ENCODE results near the gene CLDN11.

CLDN11 gene

GRCh38 chr3:170428095-170428494 is 9.4 kb downstream of the CLDN11 start:
- DNase-seq = no peak

DNA sequence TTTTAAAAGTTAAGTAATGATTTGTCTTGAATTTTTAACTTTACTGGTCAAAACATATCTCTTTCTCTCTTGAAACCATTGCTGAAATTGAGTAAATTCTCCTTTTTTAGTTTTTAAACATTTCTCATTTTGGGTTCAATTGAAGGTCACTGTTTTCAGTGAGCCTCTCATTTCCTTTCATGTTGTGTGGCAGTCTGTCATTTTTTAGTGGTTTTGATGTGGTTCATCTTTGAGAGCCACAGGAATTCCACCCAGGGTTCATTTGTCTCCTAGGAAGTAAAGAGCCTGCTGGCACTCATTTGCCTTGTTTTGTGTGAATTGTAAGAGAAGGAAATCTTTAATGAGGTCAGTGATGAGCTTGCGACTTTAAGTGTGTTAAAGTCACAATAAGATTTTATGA is 10.4 kb downstream of the CLDN11 start:
- DNase-seq = no peak

- no peak for DNase-seq
Observed at GRCh38 chr3:170431054-170431453, 12.4 kb downstream of the CLDN11 start.

DNA sequence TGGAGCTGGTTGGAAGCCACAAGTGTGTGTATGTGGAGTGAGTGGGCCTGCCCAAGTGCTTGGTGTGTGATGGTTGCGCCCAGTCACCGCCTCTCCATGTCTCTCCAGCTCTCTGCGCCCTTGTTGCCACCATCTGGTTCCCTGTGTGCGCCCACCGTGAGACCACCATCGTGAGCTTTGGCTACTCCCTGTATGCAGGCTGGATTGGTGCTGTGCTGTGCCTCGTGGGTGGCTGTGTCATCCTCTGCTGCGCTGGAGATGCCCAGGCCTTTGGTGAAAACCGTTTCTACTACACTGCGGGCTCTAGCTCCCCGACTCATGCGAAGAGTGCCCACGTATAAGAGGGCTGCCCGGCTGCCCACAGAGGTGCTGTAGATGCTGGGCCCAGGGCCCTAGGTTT is 13.7 kb downstream of the CLDN11 start:
- DNase-seq = no peak

GRCh38 chr3:170436697-170437096 is 18.0 kb downstream of the CLDN11 start:
- no peak for DNase-seq

- DNase-seq = no peak
Observed at GRCh38 chr3:170437176-170437575, 18.5 kb downstream of the CLDN11 start.

- DNase-seq = no peak
Observed at GRCh38 chr3:170437696-170438407, 19.2 kb downstream of the CLDN11 start.

DNA sequence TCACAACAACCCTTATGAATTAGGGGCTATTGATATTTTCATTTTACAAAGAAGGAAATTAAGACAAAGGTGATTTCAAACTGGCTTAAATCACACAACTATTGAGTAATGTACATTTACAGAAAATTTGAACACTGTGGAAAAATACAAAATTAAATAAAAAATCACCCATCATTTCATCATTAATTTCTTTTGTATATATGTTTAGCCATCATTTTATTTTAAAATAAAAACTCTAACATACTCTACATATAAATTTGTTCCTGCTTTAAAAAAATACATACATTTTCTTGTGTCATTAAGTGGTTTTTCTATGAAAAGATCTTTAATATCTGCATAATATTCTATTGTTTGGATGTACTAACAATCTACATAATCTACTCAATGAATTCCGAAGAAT is 20.2 kb downstream of the CLDN11 start:
- no peak for DNase-seq

- DNase-seq = no peak
Observed at GRCh38 chr3:170440344-170440743, 21.7 kb downstream of the CLDN11 start.

GRCh38 chr3:170441412-170441811 is 22.7 kb downstream of the CLDN11 start:
- DNase-seq = no peak

DNA sequence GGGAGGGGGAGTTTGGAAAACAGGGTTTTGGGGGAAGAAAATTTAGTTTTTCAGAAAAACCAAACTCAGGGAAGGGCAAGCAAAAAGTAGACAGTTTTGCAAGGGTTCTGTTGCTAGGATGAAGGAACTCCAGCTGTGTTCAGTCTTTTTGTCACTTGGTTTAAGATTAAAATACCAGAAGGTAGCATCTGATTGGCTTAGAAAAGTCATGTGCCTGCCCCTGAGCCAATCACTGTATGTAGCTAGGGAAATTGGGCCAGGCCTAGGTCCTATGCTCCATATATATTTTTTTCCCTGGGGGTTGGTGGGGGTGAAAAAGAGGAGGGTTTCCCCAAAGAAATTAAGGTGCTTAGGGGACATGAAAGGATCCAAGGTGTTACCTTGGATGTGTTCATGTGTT is 24.3 kb downstream of the CLDN11 start:
- DNase-seq = no peak

- DNase-seq = no peak
Observed at GRCh38 chr3:170443457-170443856, 24.8 kb downstream of the CLDN11 start.

GRCh38 chr3:170448584-170448983 is 29.9 kb downstream of the CLDN11 start:
- DNase-seq = no peak

- DNase-seq = no peak
Observed at GRCh38 chr3:170450039-170450438, 31.4 kb downstream of the CLDN11 start.

DNA sequence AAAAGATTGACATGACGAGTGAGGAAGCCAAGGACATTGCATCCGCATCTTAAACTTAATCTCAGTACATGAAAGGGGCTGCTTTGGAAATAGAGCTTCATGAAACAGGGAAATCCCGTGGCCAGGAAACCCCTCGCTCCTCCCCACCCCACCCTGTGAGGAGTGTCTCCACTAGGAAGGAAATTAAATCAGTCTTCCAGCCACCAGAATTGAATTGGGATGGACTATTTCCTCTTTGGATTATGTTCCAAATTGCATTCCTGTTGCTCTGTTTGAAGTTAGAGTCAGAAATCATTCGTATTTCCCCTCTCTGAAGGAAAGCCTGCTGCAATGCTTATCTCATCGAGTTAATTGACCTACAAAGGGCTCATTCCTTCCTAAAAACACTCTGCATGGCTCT is 35.8 kb downstream of the CLDN11 start:
- no peak for DNase-seq

DNA sequence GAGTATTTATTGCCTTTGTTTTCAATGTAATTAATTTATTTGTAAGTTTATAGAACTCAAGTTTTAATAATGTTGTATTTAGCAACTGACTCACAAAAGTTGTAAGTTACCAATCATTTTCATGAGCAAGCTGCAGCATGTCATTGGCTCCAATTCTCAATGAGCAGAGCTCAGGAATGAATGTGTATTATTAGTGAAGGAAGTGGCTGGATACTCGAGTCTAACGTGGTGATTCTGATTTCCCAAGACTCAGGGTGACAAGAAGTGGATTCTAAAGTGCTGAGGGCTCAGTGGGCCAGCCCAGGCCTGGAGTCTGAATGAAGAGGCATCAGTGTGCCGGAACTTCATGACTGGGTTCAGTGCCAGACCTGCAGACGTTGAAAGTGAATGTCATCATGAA is 39.6 kb downstream of the CLDN11 start:
- no peak for DNase-seq

DNA sequence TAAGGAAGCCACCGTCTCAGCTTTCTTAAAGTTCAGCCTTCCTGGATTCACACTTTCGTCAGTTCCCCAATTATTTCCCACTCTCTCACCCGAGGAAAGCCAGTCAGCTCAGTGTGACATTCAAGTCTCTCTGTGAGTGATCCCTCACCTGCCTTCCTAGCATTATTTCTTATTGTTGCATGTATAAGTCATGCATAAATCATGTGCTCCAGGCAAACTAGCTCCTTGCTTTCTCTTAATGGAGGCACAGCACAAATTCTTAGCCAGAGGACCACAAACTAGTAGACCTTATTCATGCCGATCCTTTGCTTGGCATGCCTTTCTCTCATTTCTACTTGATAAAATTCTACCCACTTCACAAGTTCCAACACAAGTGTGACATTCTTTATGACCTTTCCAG is 44.3 kb downstream of the CLDN11 start:
- DNase-seq = no peak

- DNase-seq = no peak
Observed at GRCh38 chr3:170465955-170466354, 47.3 kb downstream of the CLDN11 start.

GRCh38 chr3:170467007-170467406 is 48.3 kb downstream of the CLDN11 start:
- no peak for DNase-seq

DNA sequence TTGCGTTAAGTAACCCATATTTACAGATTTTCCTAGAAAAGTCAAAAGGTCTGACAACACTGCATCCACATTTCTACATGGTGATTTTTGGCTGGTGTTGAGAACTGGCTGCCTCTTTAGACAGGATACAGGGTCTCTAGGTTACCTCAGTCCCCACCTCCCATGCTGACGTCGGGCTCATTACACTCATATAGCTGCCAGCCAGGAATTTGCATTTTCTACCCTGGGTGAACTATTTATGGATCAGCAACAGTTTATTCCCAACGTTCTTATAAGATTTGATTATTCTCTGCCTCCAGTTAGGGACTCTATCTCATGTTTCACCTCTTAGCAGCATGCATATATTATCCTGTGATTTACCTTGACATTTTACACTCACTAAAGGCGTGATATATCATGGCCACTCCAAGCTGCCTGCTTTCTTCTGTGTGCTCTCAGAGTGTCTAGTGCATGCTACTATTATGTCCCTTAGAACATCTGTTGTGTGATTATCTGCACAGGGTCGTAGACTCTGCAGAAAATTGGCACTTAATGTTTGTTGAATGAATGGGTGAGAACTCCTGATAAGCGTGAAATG is 49.0 kb downstream of the CLDN11 start:
- DNase-seq = no peak

DNA sequence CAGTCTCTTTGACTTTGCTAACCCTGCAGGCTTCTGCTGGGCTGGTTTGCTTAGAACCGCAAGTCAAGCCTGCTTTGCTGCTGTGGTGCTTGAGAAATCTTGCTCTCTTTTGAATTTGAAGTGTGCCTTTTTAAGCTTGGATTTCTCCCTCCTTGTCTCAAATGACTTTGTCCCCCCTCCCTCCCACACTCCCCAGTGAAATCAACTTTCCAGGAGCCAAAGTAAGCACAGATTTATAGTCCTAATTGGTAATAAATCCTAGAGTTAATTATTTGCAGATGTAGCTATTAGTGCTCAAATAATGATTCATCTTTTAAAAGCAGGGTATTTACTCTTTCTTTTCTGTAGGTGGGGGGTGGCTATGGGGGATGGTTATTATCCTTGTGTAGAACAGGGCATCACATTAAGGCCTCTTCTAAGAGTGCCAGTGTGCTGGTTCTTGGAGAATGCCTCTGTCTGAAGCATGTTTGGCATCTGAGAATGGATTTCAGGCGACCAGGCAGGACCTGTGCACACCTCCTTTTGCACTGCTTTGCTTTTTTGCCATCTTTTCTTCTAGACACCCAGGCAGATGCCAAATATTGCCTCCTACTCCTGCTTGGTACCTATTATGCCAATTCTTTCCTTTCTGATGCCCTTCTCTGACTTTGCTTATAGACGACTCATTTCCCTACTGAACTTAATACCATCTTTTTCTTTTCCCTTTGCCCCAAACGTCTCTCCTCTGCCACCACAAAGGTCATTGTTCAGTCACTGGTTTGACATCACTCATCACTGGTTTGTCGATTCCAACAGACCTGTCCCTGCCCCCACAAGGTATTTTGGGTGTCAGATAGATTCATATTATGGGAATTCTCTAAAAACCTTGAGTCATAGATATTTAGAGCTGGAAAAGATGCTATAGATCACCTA is 50.7 kb downstream of the CLDN11 start:
- no peak for DNase-seq

GRCh38 chr3:170470063-170471016 is 51.7 kb downstream of the CLDN11 start:
- DNase-seq = no peak

DNA sequence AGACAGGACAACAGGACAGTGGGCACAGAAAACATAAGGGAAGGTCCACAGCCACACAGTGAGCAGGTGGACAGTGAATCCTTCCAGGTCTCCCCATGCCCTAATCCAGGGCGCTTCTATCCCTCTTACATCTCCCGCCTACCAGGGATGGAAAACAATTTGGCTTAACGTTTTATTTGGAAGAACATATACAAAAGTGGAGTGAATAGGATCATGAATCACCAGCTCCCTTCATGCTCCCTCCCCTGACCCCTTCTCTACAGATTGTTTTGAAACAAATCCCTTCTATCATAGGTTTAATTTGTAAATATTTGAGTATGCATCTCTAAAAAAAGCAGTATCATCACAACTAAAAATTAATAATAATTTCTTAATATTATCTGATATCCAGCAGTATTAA is 52.5 kb downstream of the CLDN11 start:
- DNase-seq = no peak

Data from activated effector memory CD4-positive, alpha-beta T cell treated with Interleukin-2 at 50 U/mL for 16 hours (primary cell).